HUDEP-2 (cell line): Measurements from ENCODE around the gene RAB28.

Source experiments
- DNase-seq, 76 experiments: peaks; one replicate each; lab custom pipeline; 2025; ENCODE audit not compliant: unreplicated experiment in 76 of 76; lab: John Stamatoyannopoulos, UW

RAB28 gene

DNA sequence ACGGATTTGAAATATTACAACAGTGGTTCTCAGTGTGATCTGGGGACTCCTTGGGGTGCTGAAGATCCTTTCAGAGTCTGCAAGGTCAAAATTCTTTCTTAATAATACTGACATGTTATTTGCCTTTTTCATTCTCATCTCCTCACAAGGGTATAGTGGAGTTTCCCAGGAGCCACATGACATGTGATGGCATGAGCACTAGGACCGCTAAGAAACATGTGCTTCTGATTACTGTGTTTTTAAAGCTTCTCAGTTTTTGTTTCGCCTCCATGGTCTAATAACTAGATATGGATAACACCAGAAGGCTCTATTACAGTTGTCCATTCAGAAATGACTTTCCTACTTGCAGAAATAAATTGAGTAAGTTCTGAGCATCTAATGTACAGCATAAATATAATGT lies 156.1 kb downstream of the RAB28 start:
- no peak for DNase-seq

DNA sequence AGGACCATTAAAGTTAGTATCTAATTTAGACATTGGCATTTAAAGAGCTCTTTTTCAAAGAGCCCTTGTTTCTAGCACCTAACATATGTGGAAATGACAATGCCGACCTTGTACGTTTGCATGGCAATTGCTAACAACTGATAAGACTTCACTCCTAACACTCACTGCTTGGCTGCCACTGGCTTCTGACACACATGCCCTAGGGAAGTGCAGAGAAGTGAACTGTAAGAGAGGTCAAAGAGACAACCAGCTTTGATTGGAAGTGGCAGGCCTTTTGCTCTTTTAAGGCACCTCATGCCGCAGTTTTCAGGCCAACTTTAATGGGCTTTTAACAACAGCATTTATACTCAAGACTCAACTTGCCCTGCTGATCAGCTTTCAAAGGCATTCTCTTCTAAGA lies 158.4 kb downstream of the RAB28 start:
- no peak for DNase-seq

DNA sequence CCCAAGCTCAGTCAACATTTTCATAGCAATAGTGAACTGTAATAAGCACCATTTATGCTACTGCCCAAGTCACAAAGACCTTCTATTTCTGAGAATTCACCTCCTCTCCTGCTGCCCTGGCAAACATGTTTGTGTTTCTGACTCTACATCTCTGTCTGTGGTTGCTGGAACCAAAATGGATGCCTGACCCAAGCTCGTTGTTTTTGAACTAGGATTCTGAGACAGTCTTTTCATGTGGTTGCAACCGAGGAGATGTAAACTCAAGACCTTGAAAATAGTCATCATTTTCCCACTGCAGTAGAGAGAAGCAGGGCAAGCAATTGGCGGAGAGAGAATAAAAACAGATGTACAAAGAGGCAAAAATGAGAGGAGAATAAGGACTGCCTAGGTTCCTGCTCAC lies 160.2 kb downstream of the RAB28 start:
- no peak for DNase-seq

- no peak for DNase-seq
Observed at GRCh38 chr4:13322681-13323101, 161.4 kb downstream of the RAB28 start.
